ENCODE data around the gene RAB3A. TPM values are rescaled to one million over a fixed set of nuclear protein-coding genes. Genes with fewer than 3 reads are reported as not detected.

RAB3A gene
- total RNA-seq, 4 donors from 2014 or later: 0.40 to 2.5 (median 2.0) TPM; not detected in 1

DNA sequence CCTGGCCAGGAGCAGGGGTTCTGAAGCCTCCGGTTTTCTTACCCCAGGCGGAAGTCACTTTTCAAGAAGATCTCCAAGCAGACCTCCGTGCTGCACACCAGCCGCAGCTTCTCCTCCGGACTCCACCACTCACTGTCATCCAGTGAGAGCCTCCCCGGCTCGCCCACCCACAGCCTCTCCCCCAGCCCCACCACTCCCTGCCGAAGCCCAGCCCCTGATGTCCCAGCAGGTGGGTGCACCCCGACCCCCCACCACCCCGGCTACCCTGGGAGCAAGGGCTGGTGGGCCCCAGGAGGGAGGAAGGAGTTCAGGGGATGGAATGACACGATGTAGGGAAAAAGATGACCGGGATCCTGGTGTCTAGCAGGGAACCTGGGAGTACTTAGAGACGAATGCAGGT lies 56.4 kb downstream of the RAB3A start:
- Histone ChIP-seq H3K36me3 (peaks cover 5 to 23% of the 10 kb centered on the region in 2 donors), H3K27me3 (no peaks in the 10 kb centered on the region), H3K4me1 (peaks cover 6 to 8% of the 10 kb centered on the region in 2 donors), H3K9me3 (no peaks in the 10 kb centered on the region), H3K27ac (no peak overlapping the region), H3K4me3 (replicated peaks in 1 of 3) (no peak overlapping the region)
- TF ChIP-seq, protein P1, sequence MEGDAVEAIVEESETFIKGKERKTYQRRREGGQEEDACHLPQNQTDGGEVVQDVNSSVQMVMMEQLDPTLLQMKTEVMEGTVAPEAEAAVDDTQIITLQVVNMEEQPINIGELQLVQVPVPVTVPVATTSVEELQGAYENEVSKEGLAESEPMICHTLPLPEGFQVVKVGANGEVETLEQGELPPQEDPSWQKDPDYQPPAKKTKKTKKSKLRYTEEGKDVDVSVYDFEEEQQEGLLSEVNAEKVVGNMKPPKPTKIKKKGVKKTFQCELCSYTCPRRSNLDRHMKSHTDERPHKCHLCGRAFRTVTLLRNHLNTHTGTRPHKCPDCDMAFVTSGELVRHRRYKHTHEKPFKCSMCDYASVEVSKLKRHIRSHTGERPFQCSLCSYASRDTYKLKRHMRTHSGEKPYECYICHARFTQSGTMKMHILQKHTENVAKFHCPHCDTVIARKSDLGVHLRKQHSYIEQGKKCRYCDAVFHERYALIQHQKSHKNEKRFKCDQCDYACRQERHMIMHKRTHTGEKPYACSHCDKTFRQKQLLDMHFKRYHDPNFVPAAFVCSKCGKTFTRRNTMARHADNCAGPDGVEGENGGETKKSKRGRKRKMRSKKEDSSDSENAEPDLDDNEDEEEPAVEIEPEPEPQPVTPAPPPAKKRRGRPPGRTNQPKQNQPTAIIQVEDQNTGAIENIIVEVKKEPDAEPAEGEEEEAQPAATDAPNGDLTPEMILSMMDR (IDR thresholded peaks at IDR 0.05): no peak
- no peak for TF ChIP-seq POLR2A (IDR thresholded peaks at IDR 0.05)
- 97% methylated on average over 11 to 13 of the region's 13 CpGs for WGBS, 2 donors
- no peak for DNase-seq
- intact Hi-C loops (cut with DNase I): no loop called here

Small RNAs within 50 kb of the gene (small RNA-seq; reads per million reads assigned to genes)
- gene IFI30: not detected

Other genes starting within 250 kb of the RAB3A start
- under 1 TPM in 1 of 4 donors, not detected in 3; 0.22 TPM for gene KCNN1, start 236.9 kb downstream of the RAB3A start, total RNA-seq
- gene ARRDC2, start 195.9 kb downstream of the RAB3A start, total RNA-seq: 100 to 1,000 TPM in 2 of 4 donors, 10 to 100 TPM in 2; 51.1 to 120 (median 82.8) TPM
- gene IL12RB1, start 117.1 kb downstream of the RAB3A start, total RNA-seq: 1 to 10 TPM in 1 of 4 donors, under 1 TPM in 1, not detected in 2; 0.93 to 1.1 TPM
- 1 to 10 TPM; 4.8 to 5.6 (median 5.0) TPM for gene MAST3, start 106.3 kb downstream of the RAB3A start, total RNA-seq
- 10 to 100 TPM; 14.4 to 33.0 (median 19.8) TPM for gene PIK3R2, start 50.9 kb downstream of the RAB3A start, total RNA-seq
- 10 to 100 TPM; 36.3 to 58.4 (median 40.1) TPM for gene IFI30, start 30.2 kb downstream of the RAB3A start, total RNA-seq
- 10 to 100 TPM in 3 of 4 donors, 1 to 10 TPM in 1; 4.7 to 57.7 (median 29.3) TPM for gene MPV17L2, start 10.8 kb downstream of the RAB3A start, total RNA-seq
- gene PDE4C, start 22.4 kb upstream of the RAB3A start, total RNA-seq: 1 to 10 TPM in 1 of 4 donors, under 1 TPM in 2, not detected in 1; 0.27 to 1.4 (median 0.92) TPM
- 10 to 100 TPM in 1 of 4 donors, 1 to 10 TPM in 3; 5.7 to 17.0 (median 8.9) TPM for gene IQCN, start 70.4 kb upstream of the RAB3A start, total RNA-seq
- 100 to 1,000 TPM; 193 to 394 (median 316) TPM for gene JUND, start 77.6 kb upstream of the RAB3A start, total RNA-seq
- gene LSM4, start 119.0 kb upstream of the RAB3A start, total RNA-seq: 100 to 1,000 TPM in 2 of 4 donors, 10 to 100 TPM in 2; 55.2 to 203 (median 140) TPM
- gene PGPEP1, start 136.6 kb upstream of the RAB3A start, total RNA-seq: 10 to 100 TPM; 23.5 to 44.0 (median 27.9) TPM
- 1 to 10 TPM in 3 of 4 donors, not detected in 1; 3.7 to 9.9 (median 5.1) TPM for gene GDF15, start 182.1 kb upstream of the RAB3A start, total RNA-seq
- 1 to 10 TPM; 1.1 to 7.1 (median 2.2) TPM for gene LRRC25, start 193.6 kb upstream of the RAB3A start, total RNA-seq
- gene SSBP4, start 215.4 kb upstream of the RAB3A start, total RNA-seq: 10 to 100 TPM; 40.5 to 75.6 (median 56.1) TPM
- 10 to 100 TPM; 12.7 to 24.2 (median 22.9) TPM for gene ISYNA1, start 234.1 kb upstream of the RAB3A start, total RNA-seq